Mucosa of descending colon (tissue), 3 donors: ENCODE data around the gene HLA-DMB. TPM values are rescaled to one million over a fixed set of nuclear protein-coding genes. Genes with fewer than 3 reads are reported as not detected.

Source experiments
- ATAC-seq: fragments of 200-7000 bp; cut with Tn5 transposase; one replicate; pipeline ENCODE4 v1.9.1; 2020; ENCODE audit warnings: mild to moderate bottlenecking, moderate library complexity
- DNase-seq, 3 donors: peaks; one replicate each; pipeline ENCODE4 v3.0.0-alpha.2; 2020
- H3K36me3 ChIP-seq: fragments of 200-600 bp; one replicate; pipeline ENCODE4 v1.8.0; 2021; ENCODE audit warnings: low read depth, mild to moderate bottlenecking
- H3K4me1 ChIP-seq: fragments of 200-600 bp; one replicate; pipeline ENCODE4 v1.8.0; 2021; ENCODE audit warnings: low read depth, mild to moderate bottlenecking
- H3K4me3 ChIP-seq: fragments of 200-600 bp; one replicate; pipeline ENCODE4 v1.8.0; 2021; ENCODE audit warnings: mild to moderate bottlenecking
- H3K9me3 ChIP-seq: fragments of 200-600 bp; one replicate; pipeline ENCODE4 v1.8.0; 2021; ENCODE audit warnings: mild to moderate bottlenecking
- intact Hi-C, 2 donors: fragments of 100-400 bp; cut with DNase I in 1 of 2; cut with micrococcal nuclease in 1 of 2; formaldehyde crosslinking; loops; one replicate each; pipeline versions ENCODE4 v1.11.0 to v1.11.1; 2022; cut with DNase I, micrococcal nuclease
- long read RNA-seq, 2 donors: library from polyadenylated mRNA; unstranded; transcript quantifications; one replicate each; pipeline ENCODE4 v2.0.0, GENCODE V29; 2019 to 2021
- total RNA-seq, 3 donors: library from RNA; stranded (reverse); fragmentation: NEBNext Ultra II Directional in 2 of 3; extraction: Animal tissue kit (Norgen Biotek cat#: 25700) in 2 of 3; gene quantifications; one replicate each; pipeline versions ENCODE4 v1.2.1 to v1.2.4, GENCODE V29; 2021 to 2023
- TF ChIP-seq, protein P1 (sequence below): fragments of 200-600 bp; IDR thresholded peaks from one replicate; pipeline ENCODE4 v1.8.0; 2022; ENCODE audit warnings: antibody characterized with exemption, mild to moderate bottlenecking
- donor health status: DM: no; HTN: no; CAD: no; lungs with moderate emphysema.
- donor health status: DM: no; HTN: no; CAD: no.
- donor health status: DM: no; HTN: yes; CAD: no.

Gene HLA-DMB
- 10 to 100 TPM; 10.8 to 27.1 (median 22.8) TPM for total RNA-seq
- long read RNA-seq, donor 1, transcript HLA-DMB-258 (6 exons, 1,397 nt) = major isoform, 8 of 10 reads
- long read RNA-seq, donor 1, partial matches to known transcripts = 1 of 10 reads
- long read RNA-seq, donor 1, other reads (novel, unspliced or antisense) = 1 of 10 reads
- long read RNA-seq, donor 2, transcript HLA-DMB-258 (6 exons, 1,397 nt) = major isoform, 12 of 21 reads
- long read RNA-seq, donor 2, partial matches to known transcripts = 0 of 21 reads
- long read RNA-seq, donor 2, other reads (novel, unspliced or antisense) = 9 of 21 reads

DNA sequence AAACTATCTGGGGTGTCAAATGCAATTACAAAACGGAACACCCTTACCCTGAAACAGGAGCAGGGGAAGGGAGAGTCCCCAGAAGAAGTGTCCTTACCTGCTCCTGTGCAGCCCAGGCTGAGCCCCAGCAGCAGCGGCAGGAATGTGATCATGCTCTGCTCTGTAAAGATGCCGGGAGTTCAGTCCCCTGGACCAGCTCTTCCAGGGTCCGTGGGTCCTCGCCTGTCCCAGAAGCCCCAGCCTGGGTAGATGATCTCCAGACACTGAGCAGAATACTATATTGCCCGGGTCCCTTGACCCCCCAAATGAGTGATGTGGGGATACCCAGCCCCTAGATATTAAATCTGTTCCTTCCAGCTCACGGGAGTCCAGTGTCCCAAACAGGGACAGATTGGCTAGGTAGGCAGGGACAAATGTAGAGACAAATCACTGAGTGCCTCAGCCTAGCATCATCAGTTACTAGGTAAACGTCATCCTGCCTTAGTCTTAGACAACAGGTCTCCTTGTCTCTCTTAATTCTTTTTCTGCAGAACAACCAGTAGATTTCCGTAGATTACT is at the start of gene HLA-DMB:
TSS of gene HLA-DMB (minus strand) at position 373 of the 558 bp plus-strand sequence. CDS start at position 152, 221 bp downstream.
- no peaks in the 10 kb centered on the region for H3K36me3 ChIP-seq
- TF ChIP-seq, protein P1, sequence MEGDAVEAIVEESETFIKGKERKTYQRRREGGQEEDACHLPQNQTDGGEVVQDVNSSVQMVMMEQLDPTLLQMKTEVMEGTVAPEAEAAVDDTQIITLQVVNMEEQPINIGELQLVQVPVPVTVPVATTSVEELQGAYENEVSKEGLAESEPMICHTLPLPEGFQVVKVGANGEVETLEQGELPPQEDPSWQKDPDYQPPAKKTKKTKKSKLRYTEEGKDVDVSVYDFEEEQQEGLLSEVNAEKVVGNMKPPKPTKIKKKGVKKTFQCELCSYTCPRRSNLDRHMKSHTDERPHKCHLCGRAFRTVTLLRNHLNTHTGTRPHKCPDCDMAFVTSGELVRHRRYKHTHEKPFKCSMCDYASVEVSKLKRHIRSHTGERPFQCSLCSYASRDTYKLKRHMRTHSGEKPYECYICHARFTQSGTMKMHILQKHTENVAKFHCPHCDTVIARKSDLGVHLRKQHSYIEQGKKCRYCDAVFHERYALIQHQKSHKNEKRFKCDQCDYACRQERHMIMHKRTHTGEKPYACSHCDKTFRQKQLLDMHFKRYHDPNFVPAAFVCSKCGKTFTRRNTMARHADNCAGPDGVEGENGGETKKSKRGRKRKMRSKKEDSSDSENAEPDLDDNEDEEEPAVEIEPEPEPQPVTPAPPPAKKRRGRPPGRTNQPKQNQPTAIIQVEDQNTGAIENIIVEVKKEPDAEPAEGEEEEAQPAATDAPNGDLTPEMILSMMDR = no peak
- peaks cover 19% of the 10 kb centered on the region for H3K4me1 ChIP-seq
- no peak within 1 kb of the TSS for H3K4me3 ChIP-seq
- intact Hi-C loops = loop anchor here in 1 of 2 donors (10.0 kb wide), 1 partner anchor 56 kb away; no protein-coding TSS in a partner anchor
- DNase-seq (peak in 1 of 3 donors; percentile 80), ATAC-seq (peak; percentile 90)
- H3K9me3 ChIP-seq = no peaks in the 10 kb centered on the region

DNA sequence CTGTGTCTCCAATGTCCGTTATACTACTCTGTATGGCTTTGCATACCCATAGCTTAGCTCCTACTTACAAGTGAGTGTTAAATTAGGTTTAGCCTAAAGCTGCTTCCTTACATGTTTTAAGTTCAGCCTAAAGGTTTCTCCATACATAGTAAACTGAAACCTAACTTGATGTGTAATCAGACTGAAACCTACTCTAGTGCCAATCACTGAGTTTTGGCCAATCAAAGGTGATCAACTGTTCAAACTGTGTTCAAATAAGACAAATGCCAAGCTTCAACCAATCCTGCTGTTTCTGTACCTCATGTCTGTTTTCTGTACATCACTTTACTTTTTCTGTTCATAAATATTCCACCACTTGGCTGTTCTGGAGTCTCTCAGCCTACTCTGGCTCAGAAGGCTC is 48.5 kb upstream of the HLA-DMB start:
- Histone ChIP-seq H3K4me1 (peaks cover 9% of the 10 kb centered on the region), H3K9me3 (no peaks in the 10 kb centered on the region), H3K36me3 (no peaks in the 10 kb centered on the region), H3K4me3 (no peak overlapping the region)
- DNase-seq = no peak
- TF ChIP-seq, protein P1 = no peak
- intact Hi-C loops = loop anchor here in 1 of 2 donors (10.0 kb wide), 2 partner anchors 55 to 105 kb away; no protein-coding TSS in a partner anchor
- no peak for ATAC-seq

DNA sequence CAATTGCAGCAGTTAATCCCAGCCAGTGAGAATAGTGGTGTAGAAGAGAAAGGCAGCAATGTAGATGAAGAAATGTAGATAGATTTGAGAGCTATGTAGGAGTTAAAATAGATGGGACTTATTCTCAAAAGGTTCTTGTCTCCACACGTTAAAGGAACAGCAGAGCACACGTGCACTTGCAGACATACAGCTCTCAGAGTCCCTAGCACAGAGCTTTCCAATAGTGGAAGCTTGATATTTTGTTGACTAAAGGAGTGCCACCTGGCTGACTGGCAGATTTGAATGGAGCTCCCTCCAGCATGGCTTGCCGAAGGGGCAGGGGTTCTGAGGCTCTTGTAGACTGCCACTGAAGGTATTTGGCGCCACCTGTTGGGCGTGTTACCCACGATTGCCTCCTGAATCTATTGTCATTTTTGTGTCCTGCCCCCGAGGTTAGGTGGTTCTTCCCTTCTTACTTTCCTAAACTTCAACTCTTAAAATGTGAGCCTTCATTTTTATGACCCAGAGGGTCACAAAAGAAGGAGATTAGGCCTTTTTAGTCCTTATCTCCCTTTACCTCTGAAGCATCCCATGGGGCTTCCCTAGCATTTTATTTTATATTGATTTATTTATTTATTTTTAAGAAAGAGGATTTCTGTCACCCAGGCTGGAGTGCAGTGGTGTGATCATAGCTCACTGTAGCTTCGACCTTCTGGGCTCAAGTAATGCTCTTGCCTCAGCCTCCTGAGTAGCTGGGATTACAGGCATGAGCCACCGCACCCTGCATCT is 44.0 kb upstream of the HLA-DMB start:
- DNase-seq (peak; percentile 92 to 100 (median 93)), ATAC-seq (peak; percentile 88)
- Histone ChIP-seq H3K36me3 (peaks cover 16% of the 10 kb centered on the region), H3K4me1 (peaks cover 48% of the 10 kb centered on the region), H3K4me3 (no peak overlapping the region), H3K9me3 (no peaks in the 10 kb centered on the region)
- intact Hi-C loops = loop anchor here (2.0 to 10.0 kb wide), 3 partner anchors 50 to 100 kb away; no protein-coding TSS in a partner anchor
- TF ChIP-seq, protein P1 = peak; percentile 63

DNA sequence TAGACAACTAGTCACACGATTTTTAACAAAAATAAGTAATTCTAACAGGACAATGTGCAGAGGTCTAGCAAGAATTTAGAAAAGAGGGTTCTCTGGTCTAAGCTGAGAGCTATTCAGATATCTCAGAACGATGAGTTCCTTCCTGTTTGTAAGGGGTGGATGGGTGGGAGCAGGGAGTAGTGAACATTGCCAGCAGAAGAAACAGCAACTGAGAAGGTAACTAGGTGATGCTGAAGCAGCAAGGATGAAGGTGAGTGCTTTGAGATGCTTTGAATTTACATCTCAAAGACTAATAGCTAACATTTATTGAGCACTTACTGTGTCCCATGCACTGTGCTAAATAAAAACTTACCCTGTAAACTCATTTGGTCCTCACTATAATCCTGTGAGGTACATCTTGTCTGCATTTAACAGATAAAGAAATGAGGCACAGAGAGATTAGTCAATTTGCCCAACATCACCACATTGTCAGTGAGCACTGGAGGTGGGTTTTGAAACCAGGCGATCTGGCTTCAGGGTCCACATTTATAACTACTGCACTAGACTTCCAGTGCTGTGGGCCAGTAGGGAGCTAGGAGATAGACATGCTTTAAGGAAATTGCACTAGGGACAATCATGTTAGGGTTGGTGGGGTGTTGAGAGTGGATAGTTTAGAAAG is 43.3 kb upstream of the HLA-DMB start:
- intact Hi-C loops = loop anchor here (2.0 to 10.0 kb wide), 3 partner anchors 49 to 99 kb away; no protein-coding TSS in a partner anchor
- TF ChIP-seq, protein P1 = no peak

DNA sequence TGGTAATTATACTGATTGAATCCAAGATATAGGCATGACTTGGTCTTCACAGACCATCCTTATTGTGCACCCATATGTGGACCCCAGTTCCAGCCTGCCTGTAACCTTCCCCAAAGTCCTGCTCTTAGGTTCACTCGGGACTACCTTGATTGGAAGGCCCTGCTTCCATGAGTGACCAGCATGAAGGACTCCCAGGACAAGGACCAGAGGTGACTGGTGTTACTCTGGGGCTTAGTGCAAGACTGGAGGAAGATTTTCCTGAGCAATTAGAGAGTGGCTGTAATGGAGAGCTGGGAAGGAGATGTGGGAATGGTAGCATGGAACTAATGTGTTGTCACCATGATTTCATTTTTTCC is 42.6 kb upstream of the HLA-DMB start:
- intact Hi-C loops = loop anchor here in 1 of 2 donors (10.0 kb wide), 2 partner anchors 49 to 99 kb away; no protein-coding TSS in a partner anchor
- Histone ChIP-seq H3K4me1 (peaks cover 56% of the 10 kb centered on the region), H3K4me3 (no peak overlapping the region), H3K36me3 (peaks cover 20% of the 10 kb centered on the region), H3K9me3 (no peaks in the 10 kb centered on the region)
- no peak for DNase-seq
- peak; percentile 1 for ATAC-seq
- TF ChIP-seq, protein P1 = no peak

More for the DNA sequence above, 43.3 kb upstream of the HLA-DMB start:
- no peak for DNase-seq
- H3K9me3 ChIP-seq = no peaks in the 10 kb centered on the region
- H3K36me3 ChIP-seq = peaks cover 20% of the 10 kb centered on the region
- ATAC-seq = peak; percentile 1
- H3K4me3 ChIP-seq = no peak overlapping the region
- peaks cover 50% of the 10 kb centered on the region for H3K4me1 ChIP-seq
